K562 (cell line): Measurements from ENCODE around the gene EML3. TPM values are rescaled to one million over a fixed set of nuclear protein-coding genes. Genes with fewer than 3 reads are reported as not detected.
A peak's percentile ranks its signal among the peaks of the same experiment; 100 is the strongest.

Source experiments
- ATAC-seq: fragments of 200-7000 bp; cut with Tn5 transposase; 3 replicates; pipeline ENCODE4 v1.9.1; 2020; ENCODE audit warnings: moderate library complexity
- BruUV-seq: library from RNA; stranded (reverse); fragments of 400-500 nt; replicated peaks from 2 replicates; lab custom pipeline; 2021; lab: Mats Ljungman, UMichigan
- CTCF ChIA-PET: fragments of 300-600 bp; formaldehyde crosslinking; extraction: SDS; loops from one replicate; lab custom pipeline; 2021; ENCODE audit warnings: low intra/inter-chr PET ratio; lab: Yijun Ruan, JAX
- POLR2A ChIA-PET: fragments of 300-600, 350-650 bp; sonication (Branson Sonifier 250); formaldehyde crosslinking; extraction: SDS; loops from one replicate; lab custom pipeline; 2021; ENCODE audit warnings: antibody characterized with exemption, inconsistent platforms; lab: Yijun Ruan, JAX
- DNase-seq, 4 experiments: peaks; one replicate each; pipeline versions ENCODE4 v3.0.0 to v3.0.0-alpha.2; 2011 to 2018; ENCODE audit warnings: low spot score in 3 of 4, mixed read lengths in 3 of 4; ENCODE audit errors: extremely low read depth in 1 of 4
- FAIRE-seq: peaks from 2 replicates; lab custom pipeline; 2011; peaks lifted over from hg19 to GRCh38; lab: Jason Lieb, UNC
- H2AFZ ChIP-seq: 2 replicates; pipeline ENCODE4 v1.6.0; 2011; ENCODE audit warnings: low read depth, low read length, control low read depth, inconsistent platforms
- H3K27ac ChIP-seq: fragments of 200-600 bp; 3 replicates; pipeline ENCODE4 v1.8.0; 2011; ENCODE audit warnings: low read depth, mild to moderate bottlenecking, control low read depth, inconsistent platforms, low read length, moderate library complexity, mixed read lengths; ENCODE audit errors: extremely low read depth
- H3K27me3 ChIP-seq, 2 experiments: fragments of 300-600 bp in 1 of 2; 2 replicates in 1 of 2; 3 replicates in 1 of 2; pipeline versions ENCODE4 v1.6.0 to v1.8.0; 2011; ENCODE audit warnings: inconsistent platforms in 2 of 2, low read length in 2 of 2, mild to moderate bottlenecking in 1 of 2, mixed read lengths in 1 of 2, moderate library complexity in 1 of 2; ENCODE audit not compliant: control insufficient read depth in 2 of 2, insufficient read depth in 2 of 2
- H3K36me3 ChIP-seq: fragments of 300-600 bp; 3 replicates; pipeline ENCODE4 v1.8.0; 2011; ENCODE audit warnings: mild to moderate bottlenecking, low read length, inconsistent platforms; ENCODE audit not compliant: control insufficient read depth, insufficient read depth
- H3K4me1 ChIP-seq, 2 experiments: fragments of 200-600 bp in 1 of 2; replicated peaks in 1 of 2; 2 replicates in 1 of 2; 3 replicates in 1 of 2; pipeline versions ENCODE4 v1.5.1 to v1.8.0; 2011; ENCODE audit warnings: inconsistent platforms in 2 of 2, low read length in 2 of 2, mild to moderate bottlenecking in 1 of 2, mixed read lengths in 1 of 2, moderate library complexity in 1 of 2; ENCODE audit not compliant: control insufficient read depth in 2 of 2, insufficient read depth in 2 of 2
- H3K4me2 ChIP-seq: 2 replicates; pipeline ENCODE4 v1.6.1; 2011; ENCODE audit warnings: low read length, control low read depth, inconsistent platforms, mixed read lengths; ENCODE audit not compliant: insufficient read depth
- H3K4me3 ChIP-seq: fragments of 200-600 bp; sonication (generic), shearing (Covaris generic); 2 replicates; pipeline ENCODE4 v1.5.1; 2016; ENCODE audit warnings: control low read depth, inconsistent platforms
- H3K79me2 ChIP-seq: fragments of 200-600 bp; 3 replicates; pipeline ENCODE4 v1.8.0; 2011; ENCODE audit warnings: low read length, inconsistent platforms; ENCODE audit not compliant: control insufficient read depth, insufficient read depth
- H3K9ac ChIP-seq, 2 experiments: 2 replicates each; pipeline versions ENCODE4 v1.6.0 to v1.6.1; 2011; ENCODE audit warnings: low read depth in 2 of 2, low read length in 2 of 2, control low read depth in 1 of 2, inconsistent platforms in 1 of 2, mild to moderate bottlenecking in 1 of 2, mixed read lengths in 1 of 2; ENCODE audit not compliant: insufficient read depth in 1 of 2
- H3K9me1 ChIP-seq: one replicate; pipeline ENCODE4 v1.6.0; 2011; ENCODE audit warnings: inconsistent platforms, mild to moderate bottlenecking, low read length, moderate library complexity; ENCODE audit not compliant: control insufficient read depth, insufficient read depth
- H3K9me3 ChIP-seq: replicated peaks from 2 replicates; pipeline ENCODE4 v1.5.1; 2011; ENCODE audit warnings: low read depth, low read length, inconsistent platforms; ENCODE audit not compliant: control insufficient read depth, insufficient read depth
- H4K20me1 ChIP-seq: replicated peaks from 2 replicates; pipeline ENCODE4 v1.6.1; 2011; ENCODE audit warnings: low read length, inconsistent platforms, mixed read lengths; ENCODE audit not compliant: control insufficient read depth, insufficient read depth
- E4F1 ChIP-seq: fragments of 250-450 bp; sonication (Bioruptor Pico); IDR thresholded peaks from 2 replicates; pipeline ENCODE4 v1.5.0; 2021; ENCODE audit warnings: mild to moderate bottlenecking, borderline replicate concordance
- SUPT5H ChIP-seq: fragments of 450-650 bp; IDR thresholded peaks from 2 replicates; pipeline ENCODE4 v1.6.1; 2016
- WGBS: fragments of 100-300 bp; shearing (Covaris generic); methylation state at CpG from one replicate; pipeline ENCODE4 v1.1.6; 2016; ENCODE audit warnings: low coverage, mixed read lengths; ENCODE audit not compliant: insufficient coverage; ENCODE audit errors: missing lambda C conversion rate; 5-methylcytosine and 5-hydroxymethylcytosine counted together
- in situ Hi-C: fragments of 300-500 bp; cut with MboI; formaldehyde crosslinking; loops from 4 replicates; pipeline ENCODE4 v1.15.0; 2018; ENCODE audit warnings: inconsistent platforms, mixed read lengths
- intact Hi-C: fragments of 100-400 bp; cut with micrococcal nuclease; formaldehyde crosslinking; loops from 2 replicates; pipeline ENCODE4 v1.14.2; 2022
- polyA plus RNA-seq, 8 experiments: library from polyadenylated mRNA; depleted of rRNA in 4 of 8; stranded (reverse) in 5 of 8; unstranded in 3 of 8; fragments of >200 nt; fragmentation: Nextera tagmentation in 2 of 8; fragmentation: Illumina TruSeq in 1 of 8; extraction: Ambion mirVana in 2 of 8; extraction: Trizol in 1 of 8; gene quantifications; 2 replicates each; pipeline versions ENCODE4 v1.2.1 to v1.2.3, GENCODE V29; 2011 to 2014; ENCODE audit warnings: inconsistent platforms in 1 of 8, missing spikeins in 1 of 8
- total RNA-seq, 7 experiments: library from RNA; depleted of rRNA in 6 of 7; stranded (reverse); fragments of >200 nt in 6 of 7; fragmentation: Illumina TruSeq in 2 of 7; extraction: Trizol in 2 of 7; gene quantifications; 2 replicates each; pipeline versions ENCODE4 v1.2.1 to v1.2.3, GENCODE V29; 2011 to 2021; ENCODE audit warnings: low replicate concordance in 1 of 7

EML3 gene
- total and polyA plus RNA-seq, 9 of the 15 experiments (the other 6 are each of a cell fraction or from before 2014, with no cell fraction given): 0.32 to 90.5 (median 26.4) TPM

- H3K9ac ChIP-seq: no peak overlapping the region; a peak in 1 of 4 replicates
- DNase-seq: no peak
- ChIA-PET CTCF (interaction anchor here (0.6 to 3.9 kb wide), 3 partner anchors 134 to 790 kb away, joined by 3 to 48 read pairs (median 15); no protein-coding TSS in a partner anchor), POLR2A (interaction anchor here (0.5 to 3.1 kb wide), 8 partner anchors 12 to 226 kb away, joined by 3 to 15 read pairs (median 4); partner anchors contain the start of genes AHNAK and EEF1G)
- H3K27ac ChIP-seq: no peak overlapping the region
- 0 out of 2 replicates have a peak, but pooled peaks have one; percentile 58 for TF ChIP-seq SUPT5H
- TF ChIP-seq E4F1 (CRISPR knock-in tag): no peak
- H3K4me1 ChIP-seq: peaks cover 48 to 50% of the 10 kb centered on the region in 2 experiments
- no peak overlapping the region for H3K4me3 ChIP-seq
- WGBS: 95% methylated on average over 7 of the region's 8 CpGs
- no peaks in the 10 kb centered on the region for H3K27me3 ChIP-seq
- intact Hi-C loops: no loop called here
- BruUV-seq: no TSS peak
- ATAC-seq: no peak
- peaks cover 27% of the 10 kb centered on the region for H3K79me2 ChIP-seq
- peaks cover 77% of the 10 kb centered on the region for H3K36me3 ChIP-seq
- H3K9me3 ChIP-seq: no peaks in the 10 kb centered on the region
- in situ Hi-C loops: loop anchor here (5.0 to 10.0 kb wide), 2 partner anchors 137 to 164 kb away; no protein-coding TSS in a partner anchor
- no peaks in the 10 kb centered on the region for H3K9me1 ChIP-seq
- no peak overlapping the region for H2AFZ ChIP-seq
- no peak overlapping the region for H3K4me2 ChIP-seq
- no peak for FAIRE-seq
- H4K20me1 ChIP-seq: peaks cover 7% of the 10 kb centered on the region; the same call in 1 of the 2 replicates
These were observed 53.4 kb downstream of the EML3 start for GRCh38 chr11:62559204-62559603.
